Measurements from ENCODE around the gene PAK3.

DNA sequence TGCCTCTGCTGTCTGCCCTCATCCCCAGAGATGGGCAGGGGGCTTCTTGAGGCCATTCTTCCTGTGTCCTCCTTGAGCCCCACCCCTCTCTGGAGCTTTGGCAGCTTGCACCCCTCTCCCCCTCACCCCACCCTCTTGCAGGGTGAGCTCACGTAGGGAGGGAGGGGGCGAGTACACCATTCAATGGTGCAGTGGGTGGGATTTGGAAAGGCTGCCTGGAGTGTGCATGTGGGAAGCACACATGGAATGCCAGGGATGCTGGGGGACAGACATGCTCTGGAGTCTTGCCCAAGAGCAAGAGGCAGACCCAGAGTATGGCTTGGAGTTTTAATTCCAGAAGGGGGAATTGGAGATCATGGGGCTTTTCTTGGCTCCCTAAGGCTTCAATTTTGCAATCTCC, 5.6 kb downstream of the PAK3 start:
- TF ChIP-seq POLR2AphosphoS5 (IDR thresholded peaks at IDR 0.05; ENCODE audit: borderline replicate concordance, low read depth, low read length) (no peak), EZH2 (IDR thresholded peaks at IDR 0.05) (no peak), FOXP2 (optimal IDR thresholded peaks at IDR 0.05; ENCODE audit: control extremely low read depth, extremely low read length, insufficient read depth) (no peak)

Measured in SK-N-MC (cell line).